ENCODE results near the gene PRB3. TPM values are rescaled to one million over a fixed set of nuclear protein-coding genes. Genes with fewer than 3 reads are reported as not detected.

Gene PRB3
- total RNA-seq, 1 donor from 2014 or later = not detected

Other genes starting within 250 kb of the PRB3 start
- 2.4 and 3.9 TPM in 2 replicates for gene TAS2R19, start 247.1 kb downstream of the PRB3 start, total RNA-seq
- gene TAS2R31, start 238.3 kb downstream of the PRB3 start, total RNA-seq = 1.3 and 2.0 TPM in 2 replicates
- 0.90 and 2.1 TPM in 2 replicates for gene TAS2R46, start 207.4 kb downstream of the PRB3 start, total RNA-seq
- gene TAS2R43, start 177.4 kb downstream of the PRB3 start, total RNA-seq = 0.79 and 1.3 TPM in 2 replicates
- gene TAS2R30, start 135.1 kb downstream of the PRB3 start, total RNA-seq = 3.1 and 4.5 TPM in 2 replicates
- 3.2 and 3.5 TPM in 2 replicates for gene SMIM10L1, start 98.5 kb downstream of the PRB3 start, total RNA-seq
- not detected in 2 replicates for gene TAS2R42, start 82.8 kb downstream of the PRB3 start, total RNA-seq
- not detected in 2 replicates for gene PRB4, start 40.7 kb upstream of the PRB3 start, total RNA-seq
- not detected in 2 replicates for gene PRB2, start 125.9 kb upstream of the PRB3 start, total RNA-seq

All from bronchial epithelial cell (primary cell).